ENCODE results near the gene TMEM130.

Gene TMEM130, protein sequence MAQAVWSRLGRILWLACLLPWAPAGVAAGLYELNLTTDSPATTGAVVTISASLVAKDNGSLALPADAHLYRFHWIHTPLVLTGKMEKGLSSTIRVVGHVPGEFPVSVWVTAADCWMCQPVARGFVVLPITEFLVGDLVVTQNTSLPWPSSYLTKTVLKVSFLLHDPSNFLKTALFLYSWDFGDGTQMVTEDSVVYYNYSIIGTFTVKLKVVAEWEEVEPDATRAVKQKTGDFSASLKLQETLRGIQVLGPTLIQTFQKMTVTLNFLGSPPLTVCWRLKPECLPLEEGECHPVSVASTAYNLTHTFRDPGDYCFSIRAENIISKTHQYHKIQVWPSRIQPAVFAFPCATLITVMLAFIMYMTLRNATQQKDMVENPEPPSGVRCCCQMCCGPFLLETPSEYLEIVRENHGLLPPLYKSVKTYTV

DNA sequence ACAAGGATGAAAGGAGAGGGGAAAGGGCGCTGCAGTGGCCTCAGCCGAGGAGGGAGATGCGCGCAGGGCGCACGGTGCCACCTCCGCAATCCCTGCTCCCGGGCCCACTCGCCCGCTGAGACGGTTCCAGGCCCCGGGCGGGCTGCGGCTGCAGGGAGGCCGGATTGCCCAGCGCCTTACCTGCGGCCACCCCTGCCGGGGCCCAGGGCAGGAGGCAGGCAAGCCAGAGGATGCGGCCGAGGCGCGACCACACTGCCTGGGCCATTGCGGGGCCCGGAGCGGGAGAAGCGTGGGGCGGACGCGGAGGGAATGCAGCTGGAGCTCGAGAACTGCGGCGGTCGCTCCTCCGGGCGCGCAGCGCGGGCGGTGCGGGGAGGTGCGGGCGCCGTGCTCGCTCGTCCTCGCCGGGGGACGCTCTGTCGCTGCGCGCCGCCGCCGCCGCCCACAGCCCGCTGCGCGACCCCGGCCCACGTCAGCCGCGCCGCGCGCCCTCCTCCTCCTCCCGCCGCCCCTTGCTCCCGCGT, at the start of gene TMEM130:
TMEM130 (minus strand) TSS at position 418 of the 524 bp plus-strand sequence; CDS start at position 265, 153 bp downstream.
- peak in 1 of 2 experiments; percentile 32 for DNase-seq

GRCh38 chr7:98917331-98917730, 47.5 kb upstream of the TMEM130 start:
- DNase-seq, result no peak

- DNase-seq, result no peak
Observed at GRCh38 chr7:98913612-98914011, 43.8 kb upstream of the TMEM130 start.

- no peak for DNase-seq
Observed at GRCh38 chr7:98913026-98913425, 43.2 kb upstream of the TMEM130 start.

GRCh38 chr7:98911916-98912315, 42.1 kb upstream of the TMEM130 start:
- no peak for DNase-seq

DNA sequence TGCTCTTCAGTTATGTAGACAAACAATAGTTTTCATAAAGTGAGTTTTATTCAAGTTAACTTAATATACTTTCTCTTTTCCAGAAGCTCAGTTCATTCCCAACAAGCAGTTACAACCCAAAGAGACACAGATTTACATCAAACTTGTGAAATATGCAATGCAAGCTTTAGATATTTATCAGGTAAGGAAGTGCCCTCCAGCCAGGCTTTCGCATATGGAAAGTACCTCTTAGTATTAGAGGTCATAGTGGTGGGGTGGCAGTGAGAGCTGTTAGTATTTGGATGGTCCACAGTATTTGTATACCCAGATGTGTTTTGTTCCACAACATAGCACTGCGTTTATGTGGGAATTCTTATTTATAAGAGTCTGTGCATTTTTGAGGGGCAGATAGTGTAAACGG, 40.6 kb upstream of the TMEM130 start:
- DNase-seq, result no peak

- DNase-seq, result no peak
Observed at GRCh38 chr7:98909487-98909886, 39.7 kb upstream of the TMEM130 start.

DNA sequence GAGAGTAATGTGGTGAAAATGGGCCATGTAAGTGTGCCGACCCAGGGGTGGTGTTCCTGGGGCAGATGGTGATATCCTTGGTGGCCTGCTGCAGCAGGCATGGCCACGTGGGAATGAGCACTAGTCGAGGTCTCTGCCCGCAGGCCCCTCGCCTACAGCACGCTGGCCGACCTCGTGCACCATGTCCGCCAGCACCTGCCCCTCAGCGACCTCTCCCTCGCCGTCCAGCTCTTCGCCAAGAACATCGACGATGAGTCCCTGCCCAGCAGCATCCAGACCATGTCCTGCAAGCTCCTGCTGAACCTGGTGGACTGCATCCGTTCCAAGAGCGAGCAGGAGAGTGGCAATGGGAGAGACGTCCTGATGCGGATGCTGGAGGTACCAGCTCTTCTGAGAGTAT, 38.8 kb upstream of the TMEM130 start:
- no peak for DNase-seq

DNA sequence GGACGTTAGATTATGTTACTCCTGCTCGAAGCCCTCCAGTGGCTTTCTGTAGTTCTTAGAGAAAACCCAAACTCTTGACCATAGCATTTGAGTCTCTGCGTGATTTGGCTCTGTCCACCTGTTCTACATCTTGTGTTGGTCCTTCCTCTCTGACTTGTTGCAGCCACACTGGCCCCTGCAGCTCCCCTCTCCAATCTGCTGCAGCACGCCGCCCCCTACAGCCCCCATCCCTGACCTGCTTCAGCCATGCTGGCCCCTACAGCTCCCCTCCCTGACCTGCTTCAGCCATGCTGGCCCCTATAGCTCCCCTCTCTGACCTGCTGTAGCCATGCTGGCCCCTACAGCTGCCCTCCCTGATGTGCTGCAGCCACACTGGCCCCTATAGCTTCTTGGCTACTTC, 37.8 kb upstream of the TMEM130 start:
- DNase-seq, result no peak

DNA sequence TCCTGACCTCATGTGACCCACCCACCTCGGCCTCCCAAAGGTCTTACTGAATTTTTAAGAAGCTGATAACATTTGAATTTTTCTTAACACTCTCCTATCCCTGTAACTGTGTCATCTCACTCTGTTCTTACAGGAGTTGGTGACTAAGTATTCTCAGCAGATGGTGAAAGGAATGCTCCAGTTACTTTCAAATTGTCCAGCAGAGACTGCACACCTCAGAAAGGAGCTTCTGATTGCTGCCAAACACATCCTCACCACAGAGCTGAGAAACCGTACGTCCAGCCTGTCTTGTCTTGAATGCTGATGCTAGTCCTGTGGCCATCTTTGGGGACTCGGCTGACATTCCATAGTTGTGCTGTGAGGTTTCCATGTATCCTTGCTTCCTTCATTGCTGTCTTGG, 33.4 kb upstream of the TMEM130 start:
- no peak for DNase-seq

DNA sequence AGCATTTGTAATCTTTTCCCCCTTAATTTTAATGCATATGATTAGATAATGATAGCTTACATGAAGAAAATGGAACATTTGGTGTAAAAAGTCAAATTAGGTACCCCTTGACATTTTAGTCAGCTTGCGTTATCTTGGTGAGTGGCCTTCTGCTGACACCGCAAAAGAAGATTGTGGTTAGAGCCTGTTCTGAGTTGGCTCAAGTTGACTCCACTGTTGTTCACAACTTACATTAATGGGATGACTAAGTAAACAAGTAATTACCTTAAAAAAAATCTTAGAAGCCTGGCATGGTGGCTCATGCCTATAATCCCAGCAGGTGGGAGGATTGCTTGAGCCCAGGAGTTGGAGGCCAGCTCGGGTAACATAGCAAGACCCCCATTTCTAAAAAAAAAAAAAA, 32.7 kb upstream of the TMEM130 start:
- no peak for DNase-seq

DNA sequence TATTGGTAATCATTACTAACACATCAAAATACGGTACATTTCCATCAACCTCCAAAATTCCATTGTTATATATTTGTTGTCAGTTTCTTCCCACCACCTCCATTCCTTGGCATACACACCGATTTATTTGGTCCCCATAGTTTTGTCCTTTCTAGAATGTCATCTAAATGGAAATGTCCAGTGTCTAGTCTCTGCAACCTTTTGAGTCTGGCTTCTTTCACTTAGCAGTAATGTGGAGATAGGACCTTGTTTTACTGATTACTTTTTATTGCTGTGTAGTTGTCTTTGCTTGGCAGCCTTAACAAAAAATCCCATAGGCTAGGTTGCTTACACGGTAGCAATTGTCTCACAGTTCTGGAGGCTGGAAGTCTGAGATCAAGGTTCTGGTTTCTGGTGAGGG, 31.0 kb upstream of the TMEM130 start:
- no peak for DNase-seq

- DNase-seq, result no peak
Observed at GRCh38 chr7:98899816-98900215, 30.0 kb upstream of the TMEM130 start.

GRCh38 chr7:98892609-98893008, 22.8 kb upstream of the TMEM130 start:
- DNase-seq, result no peak

DNA sequence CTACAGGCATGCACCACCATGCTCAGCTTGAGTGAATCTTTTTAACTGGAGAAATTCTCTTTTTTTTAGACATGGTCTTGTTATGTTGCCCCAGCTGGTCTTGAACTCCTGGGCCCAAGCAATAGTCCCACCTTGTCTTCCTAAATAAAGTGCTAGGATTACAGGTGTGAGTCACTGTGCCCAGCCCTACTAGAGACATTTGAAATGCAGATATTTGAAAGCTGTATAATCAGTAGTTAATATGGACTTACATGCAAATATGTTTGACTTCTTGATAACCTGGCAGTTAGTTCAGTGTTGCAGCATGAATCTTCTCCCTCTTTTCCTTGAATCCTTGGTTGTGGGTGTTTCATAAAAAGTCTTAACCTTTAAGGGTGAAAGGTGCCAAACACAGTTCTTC, 17.2 kb upstream of the TMEM130 start:
- DNase-seq, result no peak

- no peak for DNase-seq
Observed at GRCh38 chr7:98884416-98884815, 14.6 kb upstream of the TMEM130 start.

DNA sequence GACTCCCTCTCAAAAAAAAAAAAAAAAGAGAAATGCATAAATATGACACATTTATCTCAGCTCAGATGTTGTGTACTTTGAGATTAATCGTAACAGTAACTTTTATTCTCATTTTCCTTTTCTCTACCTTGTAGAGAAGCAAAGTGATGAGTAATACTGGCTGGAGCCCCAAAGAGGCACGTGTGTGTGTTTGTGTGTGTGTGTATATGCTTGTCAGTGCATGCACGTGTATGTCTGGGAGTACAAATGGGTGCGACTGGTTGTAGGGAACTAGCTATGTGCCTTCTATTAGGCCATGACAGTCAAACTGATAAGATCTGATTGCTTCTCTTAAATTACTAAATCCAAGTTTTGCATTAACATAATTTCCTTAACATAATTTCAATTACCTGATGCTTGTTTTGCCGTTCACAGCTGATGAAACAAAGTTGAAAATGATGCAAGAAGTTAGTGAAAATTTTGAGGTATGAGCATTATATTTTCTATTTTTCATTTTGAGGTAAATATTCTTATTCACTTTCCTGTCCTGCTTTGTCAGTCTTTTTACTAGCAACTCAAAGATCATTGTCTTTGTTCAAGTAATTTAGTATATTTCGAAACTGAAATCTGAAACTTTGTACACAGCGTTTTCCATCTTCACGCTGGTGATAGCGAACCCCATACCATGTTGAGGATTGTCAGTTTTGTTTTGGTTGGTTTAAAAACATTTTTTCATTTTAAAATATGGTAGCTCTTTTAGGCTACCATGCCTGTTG, 11.9 kb upstream of the TMEM130 start:
- no peak for DNase-seq

DNA sequence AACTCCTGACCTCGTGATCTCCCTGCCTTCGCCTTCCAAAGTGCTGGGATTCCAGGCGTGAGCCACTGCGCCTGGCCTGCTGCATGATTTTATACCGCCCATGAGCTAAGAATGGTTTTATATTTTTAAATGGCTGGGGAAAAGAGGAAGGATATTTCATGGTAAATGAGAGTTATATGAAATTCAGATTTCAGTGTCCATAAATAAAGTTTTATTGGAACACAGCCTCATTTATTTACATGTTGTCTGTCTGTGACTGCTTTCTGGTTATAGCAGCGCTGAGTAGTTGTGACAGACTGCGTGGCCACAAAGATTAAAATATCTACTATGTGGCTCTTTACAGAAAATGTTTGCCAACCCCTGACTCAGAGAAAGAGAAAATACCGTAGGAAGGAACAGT, 10.7 kb upstream of the TMEM130 start:
- DNase-seq, result no peak

DNA sequence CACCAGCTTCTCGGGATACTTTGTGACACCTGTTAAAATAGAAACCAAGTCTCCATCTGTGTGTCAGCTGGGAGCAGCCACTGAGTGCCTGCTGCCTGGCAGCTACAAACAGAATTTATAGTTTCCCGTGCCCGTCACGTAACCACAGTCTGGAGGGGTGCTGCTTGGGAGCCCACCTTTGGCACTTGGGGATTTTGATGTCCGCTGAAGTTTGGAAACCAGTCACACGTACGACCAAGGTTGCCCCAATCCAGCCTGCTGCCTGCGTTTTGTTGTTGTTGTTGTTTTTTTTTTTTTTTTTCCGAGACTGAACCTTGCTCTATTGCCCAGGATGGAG, 10.1 kb upstream of the TMEM130 start:
- no peak for DNase-seq

- DNase-seq, result peak; percentile 69 to 74
Observed at GRCh38 chr7:98879198-98879978, 9.6 kb upstream of the TMEM130 start.

GRCh38 chr7:98878365-98879197, 8.8 kb upstream of the TMEM130 start, which contains the start of gene TRRAP:
Gene TRRAP (plus strand): TSS chr7:98878532. CDS start chr7:98881151, 2,619 bp downstream.
- DNase-seq, result peak; percentile 87 to 89

GRCh38 chr7:98877692-98878364, 8.0 kb upstream of the TMEM130 start:
- no peak for DNase-seq

All from activated T-cell treated with anti-CD3 and anti-CD28 coated beads, Interleukin-2, amount 50 U/mL, for 48 hours (primary cell).